Measurements from ENCODE around the gene PSORS1C1.

GRCh38 chr6:31158140-31158862, 43.7 kb downstream of the PSORS1C1 start, which contains the start of gene TCF19:
- TF ChIP-seq POLR2AphosphoS5 (IDR thresholded peaks at IDR 0.05; ENCODE audit: low read depth, low read length) (no peak), TAF1 (IDR thresholded peaks at IDR 0.05; ENCODE audit: borderline replicate concordance, low read depth, low read length) (0 out of 2 replicates have a peak, but pooled peaks have one; percentile 24)
